GM21390 (cell line): ENCODE results near the gene ZNF746.
"Not testable (repeated sequence)": the region's sequence is repeated elsewhere in the genome, so short reads cannot be mapped to it uniquely, and the experiment has no call there.

Experiments used
- ATAC-seq: cut with Tn5 transposase; IDR thresholded peaks from one replicate; pipeline ENCODE4 v1.9.1; 2021; ENCODE audit not compliant: unreplicated experiment

Gene ZNF746

GRCh38 chr7:149459540-149460452 is 37.8 kb downstream of the ZNF746 start:
- ATAC-seq: peak; percentile 39

GRCh38 chr7:149459201-149459539 is 38.4 kb downstream of the ZNF746 start:
- no peak for ATAC-seq

GRCh38 chr7:149458235-149458634 is 39.4 kb downstream of the ZNF746 start:
- ATAC-seq: no peak

GRCh38 chr7:149457766-149458165 is 39.8 kb downstream of the ZNF746 start:
- ATAC-seq: no peak

GRCh38 chr7:149456506-149457421 is 40.8 kb downstream of the ZNF746 start:
- ATAC-seq: no peak

GRCh38 chr7:149455175-149455950 is 42.2 kb downstream of the ZNF746 start:
- no peak for ATAC-seq

- no peak for ATAC-seq
Observed at GRCh38 chr7:149454750-149455149, 42.9 kb downstream of the ZNF746 start.

- ATAC-seq: no peak
Observed at GRCh38 chr7:149454006-149454405, 43.6 kb downstream of the ZNF746 start.

GRCh38 chr7:149450821-149451220 is 46.8 kb downstream of the ZNF746 start:
- no peak for ATAC-seq

- no peak for ATAC-seq
Observed at GRCh38 chr7:149449897-149450296, 47.7 kb downstream of the ZNF746 start.

GRCh38 chr7:149448961-149449360 is 48.6 kb downstream of the ZNF746 start:
- ATAC-seq: no peak

GRCh38 chr7:149446026-149446425 is 51.6 kb downstream of the ZNF746 start:
- not testable (repeated sequence) for ATAC-seq

GRCh38 chr7:149444287-149444686 is 53.3 kb downstream of the ZNF746 start:
- no peak for ATAC-seq

GRCh38 chr7:149443523-149443922 is 54.1 kb downstream of the ZNF746 start:
- ATAC-seq: no peak

GRCh38 chr7:149442924-149443323 is 54.7 kb downstream of the ZNF746 start:
- ATAC-seq: no peak

GRCh38 chr7:149440222-149440621 is 57.4 kb downstream of the ZNF746 start:
- no peak for ATAC-seq

GRCh38 chr7:149436358-149436757 is 61.3 kb downstream of the ZNF746 start:
- no peak for ATAC-seq

- ATAC-seq: no peak
Observed at GRCh38 chr7:149433124-149433523, 64.5 kb downstream of the ZNF746 start.

GRCh38 chr7:149432121-149432691 is 65.4 kb downstream of the ZNF746 start:
- no peak for ATAC-seq

- no peak for ATAC-seq
Observed at GRCh38 chr7:149431486-149432120, 66.0 kb downstream of the ZNF746 start.
